GM04504 (cell line): ENCODE data around the gene RHOD.

Source experiments
- DNase-seq: peaks from one replicate; pipeline ENCODE4 v3.0.0-alpha.2; 2012; ENCODE audit warnings: low read depth

RHOD gene

GRCh38 chr11:67032830-67033551 lies 23.7 kb upstream of the RHOD start:
- peak; percentile 69 for DNase-seq

- peak; percentile 93 for DNase-seq
Measured at GRCh38 chr11:67033661-67034166, 22.9 kb upstream of the RHOD start.

GRCh38 chr11:67034350-67034749 lies 22.3 kb upstream of the RHOD start:
- DNase-seq = no peak

GRCh38 chr11:67040147-67040546 lies 16.5 kb upstream of the RHOD start:
- no peak for DNase-seq

GRCh38 chr11:67041602-67042001 lies 15.0 kb upstream of the RHOD start:
- DNase-seq = no peak

- no peak for DNase-seq
Measured at GRCh38 chr11:67043572-67044349, 12.9 kb upstream of the RHOD start.

- DNase-seq = no peak
Measured at GRCh38 chr11:67044496-67044895, 12.2 kb upstream of the RHOD start.

- DNase-seq = no peak
Measured at GRCh38 chr11:67045314-67045713, 11.3 kb upstream of the RHOD start.

- peak; percentile 54 for DNase-seq
Measured at GRCh38 chr11:67048515-67049130, 8.0 kb upstream of the RHOD start.

- DNase-seq = no peak
Measured at GRCh38 chr11:67050139-67050538, 6.5 kb upstream of the RHOD start.

GRCh38 chr11:67051180-67051893 lies 5.3 kb upstream of the RHOD start:
- no peak for DNase-seq

- no peak for DNase-seq
Measured at GRCh38 chr11:67051945-67052488, 4.6 kb upstream of the RHOD start.

- DNase-seq = no peak
Measured at GRCh38 chr11:67052891-67053290, 3.8 kb upstream of the RHOD start.

GRCh38 chr11:67053896-67054329 lies 2.7 kb upstream of the RHOD start:
- DNase-seq = no peak

- DNase-seq = no peak
Measured at GRCh38 chr11:67054346-67054835, 2.3 kb upstream of the RHOD start.

GRCh38 chr11:67054836-67055523 lies 1.7 kb upstream of the RHOD start:
- no peak for DNase-seq

GRCh38 chr11:67055812-67056211 lies 835 bp upstream of the RHOD start:
- DNase-seq = no peak

GRCh38 chr11:67057205-67057672 lies 592 bp downstream of the RHOD start:
- no peak for DNase-seq

- no peak for DNase-seq
Measured at GRCh38 chr11:67058506-67058905, 1.9 kb downstream of the RHOD start.

- no peak for DNase-seq
Measured at GRCh38 chr11:67059671-67060070, 3.0 kb downstream of the RHOD start.

- DNase-seq = no peak
Measured at GRCh38 chr11:67060111-67060522, 3.5 kb downstream of the RHOD start.
